GM10266 (cell line): ENCODE data around the gene FBXO5.

Experiments
- DNase-seq: peaks from one replicate; pipeline ENCODE4 v3.0.0; 2012; ENCODE audit errors: extremely low spot score
- CTCF ChIP-seq: IDR thresholded peaks from 2 replicates; pipeline ENCODE4 v1.5.1; 2012; ENCODE audit warnings: mild to moderate bottlenecking, low read depth; ENCODE audit not compliant: control insufficient read depth, insufficient read depth; ENCODE audit errors: missing control alignments

FBXO5 gene

GRCh38 chr6:152946995-152947394 is 35.8 kb downstream of the FBXO5 start:
- no peak for TF ChIP-seq CTCF
- no peak for DNase-seq

- no peak for DNase-seq
- no peak for TF ChIP-seq CTCF
Measured at GRCh38 chr6:152946484-152946883, 36.4 kb downstream of the FBXO5 start.

GRCh38 chr6:152943260-152943897 is 39.5 kb downstream of the FBXO5 start:
- DNase-seq: no peak
- no peak for TF ChIP-seq CTCF

DNA sequence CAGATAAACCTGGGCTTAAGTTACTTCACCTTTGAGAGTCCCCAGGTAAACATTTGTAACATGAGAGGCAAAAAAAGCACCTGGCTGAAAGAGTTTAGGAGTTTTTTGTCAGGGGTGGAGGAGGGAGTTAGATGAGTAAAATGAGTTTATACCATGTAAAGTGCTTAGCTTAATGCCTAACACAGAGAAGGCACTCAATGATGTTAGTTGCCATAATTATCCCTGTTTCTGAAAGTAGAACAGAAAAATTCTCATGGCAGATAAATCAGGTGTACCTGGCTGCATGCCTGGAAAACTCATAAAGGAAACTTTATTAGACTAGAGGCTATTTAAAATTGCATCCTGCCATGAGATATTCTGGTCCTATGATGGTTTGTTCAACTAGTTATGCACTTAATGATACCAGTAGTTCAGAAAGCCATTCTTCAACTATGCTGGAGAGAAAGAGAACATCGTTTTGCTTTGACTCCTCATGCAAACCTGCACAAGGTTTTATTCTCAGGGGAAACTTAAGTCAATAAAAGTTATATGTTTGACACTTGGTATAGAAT is 40.4 kb downstream of the FBXO5 start:
- TF ChIP-seq CTCF: no peak
- no peak for DNase-seq

GRCh38 chr6:152941746-152942145 is 41.1 kb downstream of the FBXO5 start:
- TF ChIP-seq CTCF: no peak
- no peak for DNase-seq

DNA sequence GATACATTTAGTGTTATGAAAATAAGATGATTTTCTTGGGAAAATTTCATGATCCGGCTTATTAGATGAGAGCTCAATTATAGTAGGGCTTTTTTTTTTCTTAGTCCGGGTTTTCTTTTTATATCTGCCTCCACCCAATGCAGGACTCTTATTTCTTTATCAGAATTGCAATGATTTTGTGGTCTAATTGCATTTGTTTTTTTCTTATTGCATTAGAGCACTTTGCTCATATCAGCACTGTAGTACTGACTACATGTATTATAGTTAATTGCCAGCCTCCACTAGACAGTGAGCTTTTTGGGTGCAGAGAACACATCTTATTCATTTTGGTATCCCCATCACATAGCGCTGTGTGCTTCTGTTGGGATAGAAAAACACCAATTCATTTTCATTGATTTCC is 50.0 kb downstream of the FBXO5 start:
- no peak for DNase-seq
- TF ChIP-seq CTCF: no peak

DNA sequence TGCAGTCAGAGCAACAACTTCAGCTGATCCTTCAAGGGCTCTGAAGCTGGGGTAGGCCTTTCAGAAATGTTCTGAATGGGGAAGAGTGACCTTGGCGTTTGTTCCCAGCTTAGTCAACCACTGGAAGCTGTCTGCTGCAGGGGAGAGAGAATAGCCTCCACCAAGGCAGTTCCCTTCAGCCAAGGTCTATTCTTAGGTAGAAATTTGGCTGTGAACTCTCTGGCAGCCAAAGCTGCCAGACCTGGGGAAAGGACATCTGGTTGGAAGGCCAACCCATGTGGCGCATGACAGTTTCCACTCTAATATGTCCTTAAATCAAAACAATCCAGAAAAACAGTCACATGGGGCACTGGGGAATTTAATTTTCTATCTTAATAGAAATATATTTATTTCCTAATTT is 60.1 kb downstream of the FBXO5 start:
- no peak for TF ChIP-seq CTCF
- no peak for DNase-seq
